HTERT RPE-1 (cell line): Measurements from ENCODE around the gene CFAP99.

Source experiments
- in situ Hi-C: fragments of 300-500 bp; cut with MboI; formaldehyde crosslinking; loops from 4 replicates; pipeline ENCODE4 v1.14.3; 2020; ENCODE audit warnings: low sequenced_read_pairs

The CFAP99 gene

GRCh38 chr4:2497931-2498330 is 79.2 kb downstream of the CFAP99 start:
- in situ Hi-C loops: no loop called here

DNA sequence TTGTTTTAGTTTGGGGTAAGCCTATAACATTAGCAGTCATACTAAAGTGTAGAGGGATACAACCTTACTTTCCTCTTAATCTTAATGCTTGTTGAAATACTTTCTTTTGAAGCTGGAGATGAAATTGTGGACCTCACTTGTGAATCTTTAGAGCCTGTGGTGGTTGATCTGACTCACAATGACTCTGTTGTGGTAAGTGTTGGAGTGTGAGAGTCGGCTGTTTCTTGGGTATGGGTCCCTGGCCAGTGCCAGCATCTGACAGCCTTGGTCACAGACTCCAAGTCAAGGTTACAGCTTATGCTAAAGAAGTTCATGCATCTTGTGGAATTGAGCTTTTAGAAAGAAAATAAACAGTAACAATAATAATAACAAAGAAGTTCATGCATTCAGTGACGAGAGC is 81.8 kb downstream of the CFAP99 start:
- in situ Hi-C loops: no loop called here

GRCh38 chr4:2501034-2501594 is 82.4 kb downstream of the CFAP99 start:
- in situ Hi-C loops: no loop called here

GRCh38 chr4:2503809-2504208 is 85.1 kb downstream of the CFAP99 start:
- in situ Hi-C loops: no loop called here

GRCh38 chr4:2507259-2507658 is 88.5 kb downstream of the CFAP99 start:
- in situ Hi-C loops: no loop called here

GRCh38 chr4:2507855-2508254 is 89.1 kb downstream of the CFAP99 start:
- in situ Hi-C loops: no loop called here

DNA sequence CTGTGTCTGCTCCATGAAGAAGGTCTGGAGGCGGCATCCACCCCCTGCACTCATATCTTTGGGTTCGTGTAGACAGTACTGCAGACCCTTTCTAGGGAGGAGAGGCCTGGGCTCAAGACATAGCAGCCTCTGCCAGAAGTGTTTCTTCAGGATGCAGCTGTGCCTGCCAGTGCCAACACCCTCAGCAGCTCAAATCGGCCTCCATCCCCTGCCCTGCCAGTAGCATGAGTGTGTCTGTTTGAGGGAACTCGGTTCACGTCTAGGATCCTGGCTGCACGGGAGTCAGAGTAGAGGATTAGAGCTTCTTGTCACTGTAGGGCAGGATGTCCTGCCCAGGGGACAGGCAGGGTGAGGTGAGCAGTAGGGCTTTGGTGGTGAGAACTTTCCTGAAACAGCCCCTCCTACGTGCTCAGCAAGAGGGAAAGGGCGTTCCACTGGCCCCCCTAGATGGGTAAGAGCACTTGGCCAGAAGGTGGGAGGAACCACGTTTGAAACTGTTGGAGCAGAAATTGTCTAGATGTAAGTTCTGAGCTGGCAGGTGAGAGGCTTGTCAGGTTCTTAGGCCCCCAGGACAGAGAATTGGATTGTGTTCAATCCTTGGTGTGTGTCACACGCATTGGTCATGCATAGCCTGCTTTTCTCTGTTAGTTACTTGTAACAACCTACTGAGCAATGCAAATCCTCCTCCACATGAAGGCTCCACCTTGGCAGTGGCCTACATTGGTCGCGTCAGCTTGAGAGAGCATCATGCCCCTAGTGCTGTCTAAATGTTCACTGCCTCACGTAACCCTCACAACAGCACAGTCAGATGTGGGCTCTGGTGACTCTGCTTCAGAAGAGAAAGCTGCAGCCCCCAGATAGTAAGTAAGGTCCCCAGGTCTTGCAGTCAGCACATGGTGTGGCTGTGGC is 91.8 kb downstream of the CFAP99 start:
- in situ Hi-C loops: no loop called here

DNA sequence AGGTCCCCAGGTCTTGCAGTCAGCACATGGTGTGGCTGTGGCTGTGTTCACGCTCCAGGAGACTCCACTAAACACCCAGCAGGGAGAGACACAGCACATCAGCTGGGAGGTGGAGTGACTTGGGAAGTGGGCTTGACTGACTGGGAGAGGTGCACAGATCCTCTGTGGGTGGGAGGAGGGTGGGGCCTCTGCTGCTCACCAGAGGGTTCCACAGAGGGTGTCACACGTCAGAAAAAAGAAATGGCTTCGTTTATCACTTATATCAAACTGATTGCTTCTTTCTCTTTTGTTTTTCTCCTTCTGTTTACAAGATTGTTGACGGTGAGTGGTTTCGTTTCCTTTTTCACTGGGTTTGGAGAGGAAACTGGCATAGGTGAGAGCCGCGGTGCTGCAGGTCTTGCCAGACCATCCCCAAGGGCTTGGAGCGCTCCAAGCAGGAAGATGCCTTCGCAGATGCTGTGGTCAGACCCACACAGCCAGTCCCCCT is 92.9 kb downstream of the CFAP99 start:
- in situ Hi-C loops: no loop called here
